ENCODE results near the gene NCOA1.

The NCOA1 gene

GRCh38 chr2:24809316-24810007 is 318.4 kb downstream of the NCOA1 start:
- TF ChIP-seq ZNF548 (tag by site-specific recombination; IDR thresholded peaks at IDR 0.05): no peak
- TF ChIP-seq ZNF140 (tag by site-specific recombination; IDR thresholded peaks at IDR 0.05): no peak
- TF ChIP-seq, protein P1, sequence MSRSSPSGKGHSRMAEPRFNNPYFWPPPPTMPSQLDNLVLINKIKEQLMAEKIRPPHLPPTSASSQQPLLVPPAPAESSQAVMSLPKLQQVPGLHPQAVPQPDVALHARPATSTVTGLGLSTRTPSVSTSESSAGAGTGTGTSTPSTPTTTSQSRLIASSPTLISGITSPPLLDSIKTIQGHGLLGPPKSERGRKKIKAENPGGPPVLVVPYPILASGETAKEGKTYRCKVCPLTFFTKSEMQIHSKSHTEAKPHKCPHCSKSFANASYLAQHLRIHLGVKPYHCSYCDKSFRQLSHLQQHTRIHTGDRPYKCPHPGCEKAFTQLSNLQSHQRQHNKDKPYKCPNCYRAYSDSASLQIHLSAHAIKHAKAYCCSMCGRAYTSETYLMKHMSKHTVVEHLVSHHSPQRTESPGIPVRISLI (tag by site-specific recombination; IDR thresholded peaks at IDR 0.05): peak; percentile 69
- TF ChIP-seq, protein P2, sequence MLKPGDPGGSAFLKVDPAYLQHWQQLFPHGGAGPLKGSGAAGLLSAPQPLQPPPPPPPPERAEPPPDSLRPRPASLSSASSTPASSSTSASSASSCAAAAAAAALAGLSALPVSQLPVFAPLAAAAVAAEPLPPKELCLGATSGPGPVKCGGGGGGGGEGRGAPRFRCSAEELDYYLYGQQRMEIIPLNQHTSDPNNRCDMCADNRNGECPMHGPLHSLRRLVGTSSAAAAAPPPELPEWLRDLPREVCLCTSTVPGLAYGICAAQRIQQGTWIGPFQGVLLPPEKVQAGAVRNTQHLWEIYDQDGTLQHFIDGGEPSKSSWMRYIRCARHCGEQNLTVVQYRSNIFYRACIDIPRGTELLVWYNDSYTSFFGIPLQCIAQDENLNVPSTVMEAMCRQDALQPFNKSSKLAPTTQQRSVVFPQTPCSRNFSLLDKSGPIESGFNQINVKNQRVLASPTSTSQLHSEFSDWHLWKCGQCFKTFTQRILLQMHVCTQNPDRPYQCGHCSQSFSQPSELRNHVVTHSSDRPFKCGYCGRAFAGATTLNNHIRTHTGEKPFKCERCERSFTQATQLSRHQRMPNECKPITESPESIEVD (tag by site-specific recombination; IDR thresholded peaks at IDR 0.05): no peak
- TF ChIP-seq GLI2 (tag by site-specific recombination; IDR thresholded peaks at IDR 0.05; ENCODE audit: borderline replicate concordance, low read depth): no peak
- TF ChIP-seq ZNF114 (tag by site-specific recombination; IDR thresholded peaks at IDR 0.05): no peak
- no peak for TF ChIP-seq ZBTB21 (tag by site-specific recombination; IDR thresholded peaks at IDR 0.05)
- no peak for TF ChIP-seq ZBTB11 (tag by site-specific recombination; conservative IDR thresholded peaks at IDR 0.05; ENCODE audit: low read depth)
- Histone ChIP-seq H3K36me3 (ENCODE audit: control insufficient read depth in 2 of 2, insufficient read depth in 1 of 2, low read length in 2 of 2) (peaks cover 12 to 26% of the 10 kb centered on the region in 2 experiments), H3K27ac (ENCODE audit: extremely low read depth, low read depth, low read length) (no peak overlapping the region), H3K4me1 (ENCODE audit: control insufficient read depth, insufficient read depth, low read length) (no peaks in the 10 kb centered on the region), H3K4me3 (ENCODE audit: low read depth, low read length) (no peak overlapping the region), H3K9me3 (ENCODE audit: control insufficient read depth, insufficient read depth, low read depth, low read length) (no peaks in the 10 kb centered on the region)
- ChIA-PET CTCF (no interaction called here), POLR2A (interaction anchor here (0.5 to 0.7 kb wide), 2 partner anchors 224 to 389 kb away, joined by 3 to 5 read pairs; no protein-coding TSS in a partner anchor)

- POLR2A ChIA-PET: interaction anchor here (0.5 kb wide), 1 partner anchor 15 kb away, joined by 3 read pairs; no protein-coding TSS in a partner anchor
- peaks cover 30 to 52% of the 10 kb centered on the region in 2 experiments for H3K36me3 ChIP-seq (ENCODE audit: control insufficient read depth in 2 of 2, insufficient read depth in 1 of 2, low read length in 2 of 2)
- peak; percentile 92 for TF ChIP-seq SCRT2 (tag by site-specific recombination; IDR thresholded peaks at IDR 0.05)
- TF ChIP-seq SCRT1 (tag by site-specific recombination; IDR thresholded peaks at IDR 0.05; ENCODE audit: borderline replicate concordance): peak; percentile 55; the same call in 1 of the 2 replicates
- TF ChIP-seq ZNF555 (tag by site-specific recombination; conservative IDR thresholded peaks at IDR 0.05): no peak
- no peaks in the 10 kb centered on the region for H3K4me1 ChIP-seq (ENCODE audit: control insufficient read depth, insufficient read depth, low read length)
- no peak overlapping the region for H3K4me3 ChIP-seq (ENCODE audit: low read depth, low read length)
- no peak overlapping the region; the same call in 1 of the 2 replicates for H3K27ac ChIP-seq (ENCODE audit: extremely low read depth, low read depth, low read length)
- no peaks in the 10 kb centered on the region for H3K9me3 ChIP-seq (ENCODE audit: control insufficient read depth, insufficient read depth, low read depth, low read length)
- CTCF ChIA-PET: interaction anchor here (0.7 to 1.3 kb wide), 2 partner anchors 14 to 391 kb away, joined by 4 to 5 read pairs; no protein-coding TSS in a partner anchor
Measured at GRCh38 chr2:24813691-24814137, 322.7 kb downstream of the NCOA1 start.

- Histone ChIP-seq H3K4me3 (ENCODE audit: low read depth, low read length) (no peak overlapping the region), H3K9me3 (ENCODE audit: control insufficient read depth, insufficient read depth, low read depth, low read length) (no peaks in the 10 kb centered on the region), H3K4me1 (ENCODE audit: control insufficient read depth, insufficient read depth, low read length) (no peaks in the 10 kb centered on the region), H3K36me3 (ENCODE audit: control insufficient read depth in 2 of 2, insufficient read depth in 1 of 2, low read length in 2 of 2) (peaks cover 33 to 60% of the 10 kb centered on the region in 2 experiments), H3K27ac (ENCODE audit: extremely low read depth, low read depth, low read length) (no peak overlapping the region)
- POLR2A ChIA-PET: no interaction called here
- CTCF ChIA-PET: no interaction called here
- TF ChIP-seq SP2 (tag by site-specific recombination; IDR thresholded peaks at IDR 0.05) (no peak), ZNF26 (tag by site-specific recombination; IDR thresholded peaks at IDR 0.05) (no peak), KLF8 (tag by site-specific recombination; IDR thresholded peaks at IDR 0.05) (no peak), ZNF148 (tag by site-specific recombination; IDR thresholded peaks at IDR 0.05; ENCODE audit: borderline replicate concordance) (no peak)
Measured at GRCh38 chr2:24814516-24814915, 323.5 kb downstream of the NCOA1 start.
